H1 (cell line): Measurements from ENCODE around the gene SORCS3. TPM values are rescaled to one million over a fixed set of nuclear protein-coding genes. Genes with fewer than 3 reads are reported as not detected.

Experiments
- CTCF ChIA-PET: fragments of 300-600 bp; sonication (Branson Sonifier 250); formaldehyde crosslinking; loops from one replicate; lab custom pipeline; 2021; ENCODE audit not compliant: partially characterized antibody; lab: Charles Lee
- POLR2A ChIA-PET: fragments of 300-600 bp; sonication (Branson Sonifier 250); formaldehyde crosslinking; loops from one replicate; lab custom pipeline; 2021; ENCODE audit warnings: inconsistent platforms; ENCODE audit not compliant: partially characterized antibody; lab: Charles Lee
- DNase-seq, 2 experiments: peaks; one replicate each; pipeline versions ENCODE4 v3.0.0 to v3.0.0-alpha.2; 2010 to 2022; ENCODE audit warnings: low spot score in 2 of 2, low read depth in 1 of 2, mixed read lengths in 1 of 2
- FAIRE-seq: peaks from 2 replicates; lab custom pipeline; 2011; peaks lifted over from hg19 to GRCh38; lab: Jason Lieb, UNC
- H2AFZ ChIP-seq: 2 replicates; pipeline ENCODE4 v1.8.1; 2012; ENCODE audit warnings: low read length, inconsistent platforms
- H2AK5ac ChIP-seq: 2 replicates; pipeline ENCODE4 v1.6.1; 2013; ENCODE audit warnings: low read depth, low read length
- H2BK120ac ChIP-seq: replicated peaks from 2 replicates; pipeline ENCODE3; 2013; ENCODE audit warnings: low read depth, low read length, inconsistent platforms
- H2BK12ac ChIP-seq: 2 replicates; pipeline ENCODE4 v1.6.1; 2013; ENCODE audit warnings: low read depth, low read length
- H2BK15ac ChIP-seq: 2 replicates; pipeline ENCODE4 v1.6.1; 2013; ENCODE audit warnings: low read length
- H2BK20ac ChIP-seq: 2 replicates; pipeline ENCODE4 v1.6.1; 2013; ENCODE audit warnings: low read length
- H2BK5ac ChIP-seq: 2 replicates; pipeline ENCODE4 v1.6.1; 2013; ENCODE audit warnings: low read depth, low read length
- H3K14ac ChIP-seq: 2 replicates; pipeline ENCODE4 v1.6.1; 2013; ENCODE audit warnings: inconsistent platforms; ENCODE audit not compliant: insufficient read length
- H3K18ac ChIP-seq: 2 replicates; pipeline ENCODE4 v1.6.1; 2013; ENCODE audit warnings: low read length; ENCODE audit errors: extremely low read depth
- H3K23ac ChIP-seq: 2 replicates; pipeline ENCODE4 v1.6.1; 2013; ENCODE audit warnings: inconsistent platforms; ENCODE audit not compliant: insufficient read length
- H3K23me2 ChIP-seq: 2 replicates; pipeline ENCODE4 v1.6.1; 2013; ENCODE audit warnings: low read depth, low read length
- H3K27ac ChIP-seq: 2 replicates; pipeline ENCODE4 v1.6.1; 2011; ENCODE audit warnings: low read depth, low read length, inconsistent platforms
- H3K27me3 ChIP-seq, 4 experiments: replicated peaks in 1 of 4; 1 replicate in 1 of 4; 2 replicates in 3 of 4; pipeline versions ENCODE4 v1.6.1 to v1.8.1; 2011 to 2013; ENCODE audit warnings: low read length in 3 of 4, mild to moderate bottlenecking in 3 of 4, inconsistent platforms in 2 of 4, mixed read lengths in 2 of 4, moderate library complexity in 1 of 4; ENCODE audit not compliant: control insufficient read depth in 3 of 4, insufficient read depth in 3 of 4; ENCODE audit errors: extremely low read depth in 1 of 4
- H3K36me3 ChIP-seq, 4 experiments: 2 replicates each; pipeline versions ENCODE4 v1.6.1 to v1.8.1; 2011 to 2013; ENCODE audit warnings: mild to moderate bottlenecking in 4 of 4, low read length in 3 of 4, moderate library complexity in 2 of 4, control low read depth in 1 of 4, inconsistent platforms in 1 of 4; ENCODE audit not compliant: insufficient read depth in 4 of 4, control insufficient read depth in 2 of 4
- H3K4ac ChIP-seq: replicated peaks from 2 replicates; pipeline ENCODE3; 2013; ENCODE audit warnings: low read length, low read depth, mixed read lengths, inconsistent platforms; ENCODE audit not compliant: insufficient read length
- H3K4me1 ChIP-seq, 4 experiments: replicated peaks in 1 of 4; 1 replicate in 1 of 4; 2 replicates in 3 of 4; pipeline versions ENCODE4 v1.6.1 to v1.8.1; 2011 to 2013; ENCODE audit warnings: low read length in 3 of 4, inconsistent platforms in 2 of 4, mixed read lengths in 1 of 4; ENCODE audit not compliant: insufficient read depth in 4 of 4, control insufficient read depth in 3 of 4
- H3K4me2 ChIP-seq, 2 experiments: 2 replicates each; pipeline versions ENCODE4 v1.6.1 to v1.8.1; 2011 to 2013; ENCODE audit warnings: low read depth in 2 of 2, low read length in 2 of 2, control low read depth in 1 of 2, inconsistent platforms in 1 of 2, mild to moderate bottlenecking in 1 of 2; ENCODE audit not compliant: insufficient read depth in 1 of 2
- H3K4me3 ChIP-seq, 4 experiments: fragments of 200-600, 300-600 bp in 1 of 4; sonication (generic), shearing (Covaris generic), sonication (Bioruptor Twin) in 1 of 4; 2 replicates each; pipeline versions ENCODE4 v1.5.1 to v1.8.1; 2011 to 2016; ENCODE audit warnings: low read length in 4 of 4, low read depth in 3 of 4, control low read depth in 2 of 4, inconsistent platforms in 2 of 4, mild to moderate bottlenecking in 2 of 4, mixed read lengths in 1 of 4, moderate library complexity in 1 of 4; ENCODE audit not compliant: insufficient read depth in 2 of 4; ENCODE audit errors: extremely low read depth in 1 of 4
- H3K56ac ChIP-seq: replicated peaks from 2 replicates; pipeline ENCODE3; 2013; ENCODE audit warnings: low read depth, mild to moderate bottlenecking, mixed read lengths, low read length, inconsistent platforms; ENCODE audit not compliant: insufficient read length
- H3K79me1 ChIP-seq: 2 replicates; pipeline ENCODE4 v1.6.1; 2013; ENCODE audit warnings: low read depth, low read length, control low read depth
- H3K79me2 ChIP-seq, 2 experiments: 2 replicates each; pipeline versions ENCODE4 v1.6.1 to v1.8.1; 2012 to 2013; ENCODE audit warnings: low read length in 2 of 2, mild to moderate bottlenecking in 2 of 2, inconsistent platforms in 1 of 2; ENCODE audit not compliant: insufficient read depth in 2 of 2, control insufficient read depth in 1 of 2
- H3K9ac ChIP-seq, 4 experiments: replicated peaks in 1 of 4; 1 replicate in 1 of 4; 2 replicates in 3 of 4; pipeline versions ENCODE4 v1.6.1 to v1.8.1; 2011 to 2013; ENCODE audit warnings: low read depth in 3 of 4, low read length in 3 of 4, control low read depth in 2 of 4, mild to moderate bottlenecking in 2 of 4, moderate library complexity in 2 of 4, inconsistent platforms in 1 of 4; ENCODE audit errors: extremely low read depth in 1 of 4
- H3K9me3 ChIP-seq, 2 experiments: 2 replicates each; pipeline versions ENCODE4 v1.6.1 to v1.8.1; 2012 to 2013; ENCODE audit warnings: mild to moderate bottlenecking in 2 of 2, moderate library complexity in 2 of 2, control low read depth in 1 of 2, inconsistent platforms in 1 of 2, low read depth in 1 of 2, low read length in 1 of 2, mixed read lengths in 1 of 2; ENCODE audit not compliant: insufficient read depth in 2 of 2
- H4K20me1 ChIP-seq, 2 experiments: replicated peaks in 1 of 2; 2 replicates each; pipeline versions ENCODE3 to v1.8.1; 2011 to 2013; ENCODE audit warnings: inconsistent platforms in 2 of 2, low read length in 2 of 2, mild to moderate bottlenecking in 1 of 2; ENCODE audit not compliant: insufficient read depth in 2 of 2, control insufficient read depth in 1 of 2
- H4K5ac ChIP-seq: 2 replicates; pipeline ENCODE4 v1.6.1; 2013; ENCODE audit warnings: low read length, low read depth, mixed read lengths, inconsistent platforms; ENCODE audit not compliant: insufficient read length
- H4K8ac ChIP-seq: 2 replicates; pipeline ENCODE4 v1.8.0; 2013; ENCODE audit warnings: mild to moderate bottlenecking, moderate library complexity, low read length, inconsistent platforms; ENCODE audit not compliant: insufficient read depth; ENCODE audit errors: extremely low read depth
- H4K91ac ChIP-seq: replicated peaks from 2 replicates; pipeline ENCODE3; 2013; ENCODE audit warnings: low read length, mixed read lengths, inconsistent platforms; ENCODE audit not compliant: insufficient read length
- BACH1 ChIP-seq: IDR thresholded peaks from 2 replicates; pipeline ENCODE4 v1.6.1; 2012; ENCODE audit warnings: low read length, improper control_type of control experiment
- BRCA1 ChIP-seq: IDR thresholded peaks from 2 replicates; pipeline ENCODE4 v1.6.1; 2012; ENCODE audit warnings: low read depth, low read length, improper control_type of control experiment
- CBX8 ChIP-seq: fragments of 300-800, 300-1000 bp; sonication (generic); IDR thresholded peaks from 2 replicates; pipeline ENCODE4 v1.7.1; 2016; ENCODE audit warnings: low read depth, low read length, borderline replicate concordance
- CEBPB ChIP-seq: IDR thresholded peaks from 2 replicates; pipeline ENCODE4 v1.6.1; 2012; ENCODE audit warnings: low read depth, low read length
- EZH2 ChIP-seq: fragments of 200-600 bp; sonication (generic); IDR thresholded peaks from 2 replicates; pipeline ENCODE4 v1.7.1; 2012; ENCODE audit warnings: low read depth, mild to moderate bottlenecking, moderate library complexity, low read length, inconsistent platforms; ENCODE audit not compliant: severe bottlenecking
- HDAC6 ChIP-seq: IDR thresholded peaks from one replicate; pipeline ENCODE4 v1.7.1; 2012; ENCODE audit warnings: low read depth, mild to moderate bottlenecking, inconsistent platforms, low read length, moderate library complexity
- POLR2AphosphoS5 ChIP-seq: IDR thresholded peaks from 2 replicates; pipeline ENCODE4 v1.6.1; 2011; ENCODE audit warnings: low read depth, low read length
- SIN3A ChIP-seq, 2 experiments: IDR thresholded peaks in 1 of 2; conservative IDR thresholded peaks in 1 of 2; 2 replicates each; pipeline ENCODE4 v1.6.1; 2011 to 2012; ENCODE audit warnings: low read length in 2 of 2, improper control_type of control experiment in 1 of 2, low read depth in 1 of 2, mild to moderate bottlenecking in 1 of 2
- SUZ12 ChIP-seq: fragments of 200-600 bp; sonication (generic); IDR thresholded peaks from 2 replicates; pipeline ENCODE4 v1.6.1; 2012; ENCODE audit warnings: mild to moderate bottlenecking, inconsistent platforms, low read length, moderate library complexity, mixed read lengths
- YY1 ChIP-seq: IDR thresholded peaks from 2 replicates; pipeline ENCODE4 v1.6.1; 2011; ENCODE audit warnings: low read depth, mild to moderate bottlenecking, low read length
- WGBS, 2 experiments: shearing (Covaris generic) in 1 of 2; methylation state at CpG; one replicate each; pipeline versions ENCODE4 v1.1.6 to v1.1.7; 2013 to 2015; ENCODE audit warnings: low lambda C conversion rate in 2 of 2, mixed read lengths in 2 of 2, inconsistent platforms in 1 of 2, low coverage in 1 of 2, missing lambda C conversion rate in 1 of 2; ENCODE audit not compliant: insufficient replicate concordance in 2 of 2, insufficient coverage in 1 of 2, insufficient read length in 1 of 2; ENCODE audit errors: extremely low coverage in 1 of 2, missing lambda C conversion rate in 1 of 2; 5-methylcytosine and 5-hydroxymethylcytosine counted together
- polyA plus RNA-seq, 7 experiments: library from polyadenylated mRNA; depleted of rRNA in 3 of 7; stranded (reverse) in 5 of 7; unstranded in 2 of 7; fragments of >200 nt in 5 of 7; fragments of 200-250 nt in 2 of 7; gene quantifications; 1 replicate in 5 of 7; 2 replicates in 1 of 7; 4 replicates in 1 of 7; pipeline versions ENCODE4 v1.2.1 to v1.2.3, GENCODE V29; 2011 to 2013; ENCODE audit warnings: missing spikeins in 2 of 7, mixed read lengths in 2 of 7
- total RNA-seq: library from RNA; stranded (reverse); fragmentation: NEBNext Ultra II Directional; extraction: Animal tissue kit (Norgen Biotek cat#: 25700); gene quantifications from 2 replicates; pipeline ENCODE4 v1.2.1, GENCODE V29; 2021
- TF ChIP-seq, protein P1 (sequence below): IDR thresholded peaks from 2 replicates; pipeline ENCODE4 v1.6.1; 2011; ENCODE audit warnings: low read depth, mild to moderate bottlenecking, low read length; ENCODE audit not compliant: insufficient read depth
- TF ChIP-seq, protein P2 (sequence below): IDR thresholded peaks from 2 replicates; pipeline ENCODE4 v1.6.1; 2012; ENCODE audit warnings: low read length, inconsistent platforms

The SORCS3 gene
- total and polyA plus RNA-seq, 2 of the 8 experiments (the other 6 are each of a cell fraction or from before 2014, with no cell fraction given): 0.26 to 0.88 TPM

DNA sequence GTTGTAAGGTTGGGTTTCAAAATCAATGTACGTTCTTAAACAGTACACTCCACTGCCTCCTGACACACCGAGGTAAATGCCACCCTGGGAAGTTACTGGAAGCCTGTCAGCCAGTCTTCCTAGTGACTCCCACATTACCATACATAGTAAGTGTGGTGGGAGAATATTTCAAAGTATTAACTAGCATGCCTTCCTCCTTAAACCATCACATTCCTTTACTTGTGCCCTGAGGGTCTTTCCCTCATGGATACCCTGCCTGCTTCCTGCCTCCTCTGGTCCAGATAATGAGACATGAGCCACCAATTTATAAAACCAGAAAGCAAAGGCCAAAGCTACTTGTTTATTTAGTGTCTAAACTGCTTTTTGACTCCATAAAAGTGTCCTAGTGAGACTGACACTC is 23.3 kb upstream of the SORCS3 start:
- no peak overlapping the region for H3K4ac ChIP-seq
- no peak overlapping the region for H2BK15ac ChIP-seq
- no peaks in the 10 kb centered on the region for H3K79me2 ChIP-seq
- H4K8ac ChIP-seq: no peak overlapping the region
- H3K14ac ChIP-seq: no peak overlapping the region
- H4K20me1 ChIP-seq: no peaks in the 10 kb centered on the region
- no peak overlapping the region for H3K4me2 ChIP-seq
- H3K36me3 ChIP-seq: no peaks in the 10 kb centered on the region
- TF ChIP-seq YY1 (no peak), EZH2 (no peak), BACH1 (no peak), SIN3A (conservative IDR thresholded peaks at IDR 0.05 in 1 of 2, IDR thresholded peaks at IDR 0.05 in 1 of 2; ENCODE audit: low read depth in 1 of 2, low read length in 2 of 2) (no peak), SUZ12 (no peak), BRCA1 (no peak), POLR2AphosphoS5 (no peak), HDAC6 (no peak), CEBPB (no peak), CBX8 (no peak)
- TF ChIP-seq, protein P1, sequence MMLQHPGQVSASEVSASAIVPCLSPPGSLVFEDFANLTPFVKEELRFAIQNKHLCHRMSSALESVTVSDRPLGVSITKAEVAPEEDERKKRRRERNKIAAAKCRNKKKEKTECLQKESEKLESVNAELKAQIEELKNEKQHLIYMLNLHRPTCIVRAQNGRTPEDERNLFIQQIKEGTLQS: no peak
- TF ChIP-seq, protein P2, sequence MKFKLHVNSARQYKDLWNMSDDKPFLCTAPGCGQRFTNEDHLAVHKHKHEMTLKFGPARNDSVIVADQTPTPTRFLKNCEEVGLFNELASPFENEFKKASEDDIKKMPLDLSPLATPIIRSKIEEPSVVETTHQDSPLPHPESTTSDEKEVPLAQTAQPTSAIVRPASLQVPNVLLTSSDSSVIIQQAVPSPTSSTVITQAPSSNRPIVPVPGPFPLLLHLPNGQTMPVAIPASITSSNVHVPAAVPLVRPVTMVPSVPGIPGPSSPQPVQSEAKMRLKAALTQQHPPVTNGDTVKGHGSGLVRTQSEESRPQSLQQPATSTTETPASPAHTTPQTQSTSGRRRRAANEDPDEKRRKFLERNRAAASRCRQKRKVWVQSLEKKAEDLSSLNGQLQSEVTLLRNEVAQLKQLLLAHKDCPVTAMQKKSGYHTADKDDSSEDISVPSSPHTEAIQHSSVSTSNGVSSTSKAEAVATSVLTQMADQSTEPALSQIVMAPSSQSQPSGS: no peak
- no peak overlapping the region for H2BK120ac ChIP-seq
- H3K56ac ChIP-seq: no peak overlapping the region
- H3K4me1 ChIP-seq: no peaks in the 10 kb centered on the region
- 95% methylated on average over 2 of the region's 2 CpGs; no CpG with 5 or more reads in 1 of the 2 experiments for WGBS, 2 experiments
- no peak overlapping the region for H2AFZ ChIP-seq
- H4K5ac ChIP-seq: no peak overlapping the region
- no peak overlapping the region for H2BK20ac ChIP-seq
- H3K79me1 ChIP-seq: no peaks in the 10 kb centered on the region
- no peak overlapping the region for H2BK12ac ChIP-seq
- H3K9ac ChIP-seq: no peak overlapping the region
- H3K27ac ChIP-seq: no peak overlapping the region
- H4K91ac ChIP-seq: no peak overlapping the region
- ChIA-PET CTCF (interaction anchor here (0.8 to 6.8 kb wide), 5 partner anchors 36 to 312 kb away, joined by 3 to 101 read pairs (median 4); no protein-coding TSS in a partner anchor), POLR2A (no interaction called here)
- no peak overlapping the region for H3K18ac ChIP-seq
- H3K4me3 ChIP-seq: no peak overlapping the region
- no peaks in the 10 kb centered on the region for H3K27me3 ChIP-seq
- H3K9me3 ChIP-seq: no peaks in the 10 kb centered on the region
- no peaks in the 10 kb centered on the region for H3K23me2 ChIP-seq
- DNase-seq (no peak), FAIRE-seq (no peak)
- H2BK5ac ChIP-seq: no peak overlapping the region
- H3K23ac ChIP-seq: no peak overlapping the region
- H2AK5ac ChIP-seq: no peak overlapping the region
